ENCODE results near the gene COMTD1. TPM values are rescaled to one million over a fixed set of nuclear protein-coding genes. Genes with fewer than 3 reads are reported as not detected.

COMTD1 gene
- 12.8 to 15.7 TPM (median 13.2 TPM) in 3 replicates for total RNA-seq
- long read RNA-seq, transcript COMTD1-201 (7 exons, 976 nt): major isoform, 9 of 19 reads
- long read RNA-seq, partial matches to known transcripts: 4 of 19 reads
- long read RNA-seq, other reads (novel, unspliced or antisense): 3 of 19 reads

DNA sequence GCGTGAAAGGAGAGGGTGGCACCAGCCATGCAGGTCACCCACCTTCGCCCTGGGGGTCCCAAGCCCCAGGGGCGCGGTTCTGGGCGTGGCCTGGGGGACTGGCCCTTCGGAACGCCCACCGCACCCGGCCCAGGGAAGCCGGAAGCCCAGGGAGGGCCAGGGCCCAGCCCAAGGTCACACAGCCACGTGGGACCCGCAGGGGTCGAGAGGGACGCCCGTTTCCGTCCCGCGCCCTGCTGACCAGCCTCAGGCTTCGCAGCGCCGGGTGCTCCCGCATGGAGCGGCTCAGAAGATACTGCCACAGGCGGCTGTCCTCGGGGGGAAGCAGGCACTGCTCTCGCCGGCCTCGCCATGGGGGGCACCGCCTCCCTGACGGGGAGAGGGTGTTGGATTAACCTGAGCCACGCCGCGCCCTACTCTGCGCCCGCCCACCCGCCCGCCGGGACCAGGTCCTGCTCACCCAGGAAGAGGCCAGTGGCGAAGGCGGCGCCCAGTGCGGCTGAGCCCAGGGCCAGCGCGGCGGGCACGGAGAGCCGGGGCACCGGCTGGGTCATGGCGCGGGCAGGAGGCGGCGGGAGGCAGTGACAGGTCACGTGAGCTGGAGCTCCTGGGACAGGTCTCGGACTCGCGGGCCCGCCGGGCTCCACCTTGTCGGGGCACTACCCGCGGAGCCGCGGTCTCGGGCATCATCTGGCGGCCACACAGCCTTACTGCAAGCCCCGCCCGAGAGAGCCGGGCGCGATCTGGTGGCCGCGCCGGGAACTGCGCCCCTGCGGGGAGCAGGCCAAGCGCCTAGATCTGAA, at the start of gene COMTD1:
TSS of gene COMTD1 (minus strand) at position 583 of the 803 bp plus-strand sequence. CDS start at position 554, 29 bp downstream.
- peak; percentile 98 for DNase-seq (ENCODE audit: low spot score)
- peak within 1 kb of the TSS; percentile 65 for H3K4me3 Mint-ChIP-seq (ENCODE audit: unreplicated experiment)
- H3K27me3 Mint-ChIP-seq (ENCODE audit: low read depth): no peaks in the 10 kb centered on the region
- H3K36me3 Mint-ChIP-seq (ENCODE audit: low read depth): peaks cover 12% of the 10 kb centered on the region
- H3K9me3 Mint-ChIP-seq (ENCODE audit: low read depth): no peaks in the 10 kb centered on the region
- no peak within 1 kb of the TSS for H3K27ac Mint-ChIP-seq (ENCODE audit: unreplicated experiment)
- TF ChIP-seq, protein P1, sequence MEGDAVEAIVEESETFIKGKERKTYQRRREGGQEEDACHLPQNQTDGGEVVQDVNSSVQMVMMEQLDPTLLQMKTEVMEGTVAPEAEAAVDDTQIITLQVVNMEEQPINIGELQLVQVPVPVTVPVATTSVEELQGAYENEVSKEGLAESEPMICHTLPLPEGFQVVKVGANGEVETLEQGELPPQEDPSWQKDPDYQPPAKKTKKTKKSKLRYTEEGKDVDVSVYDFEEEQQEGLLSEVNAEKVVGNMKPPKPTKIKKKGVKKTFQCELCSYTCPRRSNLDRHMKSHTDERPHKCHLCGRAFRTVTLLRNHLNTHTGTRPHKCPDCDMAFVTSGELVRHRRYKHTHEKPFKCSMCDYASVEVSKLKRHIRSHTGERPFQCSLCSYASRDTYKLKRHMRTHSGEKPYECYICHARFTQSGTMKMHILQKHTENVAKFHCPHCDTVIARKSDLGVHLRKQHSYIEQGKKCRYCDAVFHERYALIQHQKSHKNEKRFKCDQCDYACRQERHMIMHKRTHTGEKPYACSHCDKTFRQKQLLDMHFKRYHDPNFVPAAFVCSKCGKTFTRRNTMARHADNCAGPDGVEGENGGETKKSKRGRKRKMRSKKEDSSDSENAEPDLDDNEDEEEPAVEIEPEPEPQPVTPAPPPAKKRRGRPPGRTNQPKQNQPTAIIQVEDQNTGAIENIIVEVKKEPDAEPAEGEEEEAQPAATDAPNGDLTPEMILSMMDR (IDR thresholded peaks at IDR 0.05): peak; percentile 100
- H3K4me1 Mint-ChIP-seq (ENCODE audit: low read depth): peaks cover 11% of the 10 kb centered on the region

DNA sequence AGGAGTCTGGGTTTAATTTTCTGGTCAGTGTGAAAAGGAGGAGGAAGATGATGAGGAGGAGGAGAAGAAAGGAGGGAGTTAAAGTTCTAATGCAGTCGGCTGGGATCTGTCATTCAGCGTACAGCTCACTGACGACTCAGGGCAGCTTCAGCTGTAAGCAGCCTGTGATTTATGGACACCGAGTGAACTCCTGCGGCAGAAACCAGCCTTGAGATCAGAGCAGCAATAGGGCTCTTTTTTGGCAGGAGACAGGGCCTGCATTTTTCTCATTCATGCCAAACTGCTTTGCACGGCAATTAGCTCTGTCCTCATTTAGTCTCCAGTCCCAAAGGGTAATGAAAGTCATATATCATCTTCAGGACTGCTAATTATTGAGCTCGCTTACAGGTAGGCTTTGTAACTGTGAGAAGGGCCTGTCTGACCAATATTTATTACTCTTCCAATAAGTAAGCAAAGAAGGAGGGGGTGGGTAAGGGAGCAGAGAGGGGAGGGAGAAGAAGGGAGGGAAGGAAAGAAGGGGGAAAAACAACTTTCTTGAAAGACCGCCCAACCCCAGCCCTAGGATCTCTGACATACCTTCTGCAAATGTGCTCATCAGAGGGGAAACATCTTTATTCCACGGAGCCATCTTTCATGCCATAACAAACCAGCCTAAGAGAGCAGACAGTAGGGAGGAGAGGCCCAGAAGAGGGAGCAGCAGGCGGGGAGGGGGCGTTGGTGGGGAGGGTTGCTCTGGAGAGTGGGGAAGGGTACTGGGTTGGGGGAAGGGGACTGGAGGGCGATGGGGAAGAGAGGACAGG, 48.1 kb upstream of the COMTD1 start:
- Mint-ChIP-seq H3K27ac (ENCODE audit: unreplicated experiment) (peak overlapping the region; percentile 90), H3K27me3 (ENCODE audit: low read depth) (peaks cover 4% of the 10 kb centered on the region)
- DNase-seq (ENCODE audit: low spot score): no peak

DNA sequence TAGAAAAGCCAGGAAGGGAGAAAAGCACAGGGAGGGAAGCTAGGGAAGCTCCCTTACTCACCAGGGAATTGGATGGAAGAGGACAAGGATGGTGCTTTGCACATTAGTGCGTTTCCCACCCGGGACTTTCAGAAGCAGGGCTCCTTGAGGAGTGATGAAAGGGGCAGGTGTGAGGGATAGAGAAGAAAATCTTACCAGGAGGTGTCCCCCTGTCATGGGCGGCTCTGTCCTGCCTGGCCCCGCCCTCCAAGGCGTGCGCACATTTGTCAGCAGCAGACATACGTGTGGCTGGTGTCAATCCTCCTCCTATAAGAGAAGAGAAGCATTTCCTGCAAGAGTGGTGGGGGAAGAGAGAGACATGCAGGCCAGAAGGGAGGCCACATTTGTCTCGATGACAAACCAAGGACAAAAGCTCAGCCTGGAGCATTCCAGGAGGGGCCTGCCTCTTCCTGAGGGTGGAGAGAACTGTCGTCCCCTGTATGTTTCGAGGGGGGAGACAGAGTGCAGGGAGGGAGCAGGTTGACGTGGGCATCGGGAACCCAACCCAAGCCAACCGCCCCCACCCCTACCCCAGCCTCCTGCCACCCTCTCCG, 47.4 kb upstream of the COMTD1 start:
- peaks cover 18% of the 10 kb centered on the region for H3K4me1 Mint-ChIP-seq (ENCODE audit: low read depth)
- TF ChIP-seq, protein P1 (IDR thresholded peaks at IDR 0.05): no peak
- DNase-seq (ENCODE audit: low spot score): no peak
- no peaks in the 10 kb centered on the region for H3K36me3 Mint-ChIP-seq (ENCODE audit: low read depth)
- peaks cover 3% of the 10 kb centered on the region for H3K9me3 Mint-ChIP-seq (ENCODE audit: low read depth)
- peak overlapping the region; percentile 61 for H3K4me3 Mint-ChIP-seq (ENCODE audit: unreplicated experiment)
- peak overlapping the region; percentile 90 for H3K27ac Mint-ChIP-seq (ENCODE audit: unreplicated experiment)
- H3K27me3 Mint-ChIP-seq (ENCODE audit: low read depth): peaks cover 4% of the 10 kb centered on the region

More for the DNA sequence above, 48.1 kb upstream of the COMTD1 start:
- peak overlapping the region; percentile 61 for H3K4me3 Mint-ChIP-seq (ENCODE audit: unreplicated experiment)
- H3K36me3 Mint-ChIP-seq (ENCODE audit: low read depth): no peaks in the 10 kb centered on the region
- H3K4me1 Mint-ChIP-seq (ENCODE audit: low read depth): peaks cover 18% of the 10 kb centered on the region
- TF ChIP-seq, protein P1 (IDR thresholded peaks at IDR 0.05): no peak
- peaks cover 3% of the 10 kb centered on the region for H3K9me3 Mint-ChIP-seq (ENCODE audit: low read depth)

DNA sequence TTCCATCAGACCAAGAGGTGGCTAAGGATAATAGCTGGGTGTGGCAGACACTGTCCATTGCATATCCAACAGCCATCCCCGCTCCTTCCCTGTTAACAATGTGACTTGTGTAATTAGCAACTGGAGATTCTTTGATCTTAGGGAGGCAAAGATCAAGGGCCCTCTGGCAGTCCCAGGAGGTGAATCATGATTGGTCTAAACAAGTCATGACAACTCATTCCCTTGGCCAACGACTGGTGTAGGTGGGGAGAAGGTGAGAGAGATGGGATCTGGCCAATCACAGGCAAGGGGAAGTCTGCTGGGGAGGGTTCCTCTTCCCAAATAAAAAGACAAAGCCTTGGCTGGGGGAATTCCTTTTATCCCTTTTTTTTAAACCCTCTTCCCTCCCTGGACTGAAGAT, 46.2 kb upstream of the COMTD1 start:
- Mint-ChIP-seq H3K27ac (ENCODE audit: unreplicated experiment) (no peak overlapping the region), H3K4me1 (ENCODE audit: low read depth) (peaks cover 18% of the 10 kb centered on the region), H3K9me3 (ENCODE audit: low read depth) (no peaks in the 10 kb centered on the region), H3K27me3 (ENCODE audit: low read depth) (peaks cover 4% of the 10 kb centered on the region), H3K36me3 (ENCODE audit: low read depth) (no peaks in the 10 kb centered on the region), H3K4me3 (ENCODE audit: unreplicated experiment) (no peak overlapping the region)
- TF ChIP-seq, protein P1 (IDR thresholded peaks at IDR 0.05): no peak
- DNase-seq (ENCODE audit: low spot score): no peak

DNA sequence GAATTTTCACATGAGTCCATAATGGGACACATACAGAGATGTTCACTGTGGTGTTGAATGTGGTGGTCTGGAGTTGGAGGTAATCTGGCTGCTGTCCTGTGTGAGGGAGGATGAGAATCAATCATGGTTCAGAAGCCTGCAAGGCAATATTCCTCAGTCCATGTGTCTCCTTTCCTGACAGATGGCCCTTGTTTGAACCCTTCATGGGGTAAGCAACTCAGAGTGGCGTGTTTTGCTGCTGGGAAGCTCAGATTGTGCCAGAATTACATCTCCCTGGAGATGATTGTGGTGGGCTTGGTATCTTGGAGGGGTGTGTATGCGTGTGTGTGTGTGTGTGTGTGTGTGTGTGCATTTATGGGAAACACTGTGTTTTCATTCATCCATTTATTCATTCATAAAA, 44.5 kb upstream of the COMTD1 start:
- no peaks in the 10 kb centered on the region for H3K9me3 Mint-ChIP-seq (ENCODE audit: low read depth)
- no peaks in the 10 kb centered on the region for H3K36me3 Mint-ChIP-seq (ENCODE audit: low read depth)
- H3K4me1 Mint-ChIP-seq (ENCODE audit: low read depth): peaks cover 18% of the 10 kb centered on the region
- TF ChIP-seq, protein P1 (IDR thresholded peaks at IDR 0.05): no peak
- peaks cover 2% of the 10 kb centered on the region for H3K27me3 Mint-ChIP-seq (ENCODE audit: low read depth)
- H3K4me3 Mint-ChIP-seq (ENCODE audit: unreplicated experiment): no peak overlapping the region
- no peak overlapping the region for H3K27ac Mint-ChIP-seq (ENCODE audit: unreplicated experiment)
- no peak for DNase-seq (ENCODE audit: low spot score)

Measured in chondrocyte (in vitro differentiated cells).